SU-DHL-6 (cell line): ENCODE measurements around the gene PLCL1.

Experiments used
- H2AFZ ChIP-seq: fragments of 200-600 bp; sonication (generic); 2 replicates; pipeline ENCODE4 v1.6.1; 2014; ENCODE audit warnings: low read depth, mild to moderate bottlenecking, moderate library complexity, mixed read lengths, antibody characterized with exemption, low read length; ENCODE audit not compliant: severe bottlenecking
- H3F3A ChIP-seq: fragments of 200-600 bp; shearing (Covaris generic); 2 replicates; pipeline ENCODE4 v1.6.0; 2016; ENCODE audit warnings: antibody characterized with exemption, mild to moderate bottlenecking; ENCODE audit not compliant: insufficient read depth
- H3K27ac ChIP-seq: fragments of 200-600 bp; sonication (generic); 2 replicates; pipeline ENCODE4 v1.5.1; 2016; ENCODE audit warnings: low read depth, mild to moderate bottlenecking, low read length, moderate library complexity, mixed read lengths
- H3K27me3 ChIP-seq: fragments of 200-600 bp; sonication (generic), shearing (Covaris generic); 2 replicates; pipeline ENCODE4 v1.6.0; 2014; ENCODE audit warnings: mild to moderate bottlenecking, low read length
- H3K36me3 ChIP-seq: fragments of 200-600 bp; sonication (generic); 2 replicates; pipeline ENCODE4 v1.6.1; 2014; ENCODE audit warnings: mild to moderate bottlenecking, low read length, mixed read lengths
- H3K4me2 ChIP-seq: fragments of 300-600, 200-600 bp; shearing (Covaris generic), sonication (generic); 2 replicates; pipeline ENCODE4 v1.6.0; 2014; ENCODE audit warnings: low read length, low read depth, mild to moderate bottlenecking; ENCODE audit not compliant: poor library complexity, severe bottlenecking
- H3K4me3 ChIP-seq: fragments of 200-600 bp; sonication (generic); 2 replicates; pipeline ENCODE4 v1.5.1; 2014; ENCODE audit warnings: antibody characterized with exemption, low read length, mild to moderate bottlenecking, mixed read lengths; ENCODE audit not compliant: insufficient read depth, poor library complexity, severe bottlenecking
- H3K79me2 ChIP-seq: fragments of 200-600 bp; sonication (generic); 2 replicates; pipeline ENCODE4 v1.6.1; 2014; ENCODE audit warnings: mild to moderate bottlenecking, low read length, moderate library complexity; ENCODE audit not compliant: insufficient read depth
- H3K9ac ChIP-seq: fragments of 200-600 bp; sonication (generic); 2 replicates; pipeline ENCODE4 v1.7.0; 2014; ENCODE audit warnings: mild to moderate bottlenecking, low read length
- H3K9me2 ChIP-seq: fragments of 200-600 bp; sonication (generic); replicated peaks from 2 replicates; pipeline ENCODE4 v1.6.1; 2014; ENCODE audit warnings: low read length; ENCODE audit not compliant: insufficient read depth
- H3K9me3 ChIP-seq: fragments of 200-600 bp; sonication (generic); 2 replicates; pipeline ENCODE4 v1.6.1; 2014; ENCODE audit warnings: low read length, mixed read lengths; ENCODE audit not compliant: insufficient read depth
- H4K20me1 ChIP-seq: fragments of 200-600 bp; sonication (generic); 2 replicates; pipeline ENCODE4 v1.6.1; 2014; ENCODE audit warnings: low read depth, mild to moderate bottlenecking, antibody characterized with exemption, low read length, moderate library complexity, mixed read lengths
- CTCF ChIP-seq: fragments of 200-600 bp; sonication (generic); IDR thresholded peaks from one replicate; pipeline ENCODE4 v1.5.1; 2017; ENCODE audit warnings: antibody characterized with exemption, mild to moderate bottlenecking, low read length, moderate library complexity; ENCODE audit not compliant: insufficient read depth, poor library complexity, severe bottlenecking
- EZH2phosphoT487 ChIP-seq: fragments of 200-600 bp; sonication (generic), shearing (Covaris generic); conservative IDR thresholded peaks from 2 replicates; pipeline ENCODE4 v1.6.1; 2018; ENCODE audit warnings: mild to moderate bottlenecking, antibody characterized with exemption, low read length, moderate library complexity, mixed read lengths

PLCL1 gene

GRCh38 chr2:198101688-198102087 lies 297.3 kb downstream of the PLCL1 start:
- no peaks in the 10 kb centered on the region for H3K9me3 ChIP-seq
- H3K9ac ChIP-seq: no peak overlapping the region

GRCh38 chr2:198102120-198102519 lies 297.7 kb downstream of the PLCL1 start:
- Histone ChIP-seq H3K9me3 (no peaks in the 10 kb centered on the region), H3F3A (no peaks in the 10 kb centered on the region), H3K27ac (no peak overlapping the region), H3K36me3 (no peaks in the 10 kb centered on the region), H2AFZ (no peak overlapping the region), H4K20me1 (no peaks in the 10 kb centered on the region), H3K79me2 (no peaks in the 10 kb centered on the region), H3K4me2 (no peak overlapping the region), H3K4me3 (no peak overlapping the region), H3K9me2 (no peaks in the 10 kb centered on the region), H3K27me3 (no peaks in the 10 kb centered on the region), H3K9ac (no peak overlapping the region)
- no peak for TF ChIP-seq CTCF
- no peak for TF ChIP-seq EZH2phosphoT487

More at GRCh38 chr2:198101688-198102087, 297.3 kb downstream of the PLCL1 start:
- Histone ChIP-seq H3K79me2 (no peaks in the 10 kb centered on the region), H3K4me2 (no peak overlapping the region), H3K9me2 (no peaks in the 10 kb centered on the region), H3K4me3 (no peak overlapping the region), H3K36me3 (no peaks in the 10 kb centered on the region), H4K20me1 (no peaks in the 10 kb centered on the region), H2AFZ (no peak overlapping the region), H3K27ac (no peak overlapping the region), H3K27me3 (no peaks in the 10 kb centered on the region), H3F3A (no peaks in the 10 kb centered on the region)
- TF ChIP-seq EZH2phosphoT487 (no peak), CTCF (no peak)

GRCh38 chr2:198102856-198103255 lies 298.5 kb downstream of the PLCL1 start:
- Histone ChIP-seq H3K79me2 (no peaks in the 10 kb centered on the region), H3K9me3 (no peaks in the 10 kb centered on the region), H3K36me3 (no peaks in the 10 kb centered on the region), H3K4me3 (no peak overlapping the region), H3K9ac (no peak overlapping the region), H3K4me2 (no peak overlapping the region), H3K9me2 (no peaks in the 10 kb centered on the region), H4K20me1 (no peaks in the 10 kb centered on the region), H2AFZ (no peak overlapping the region), H3K27ac (no peak overlapping the region), H3K27me3 (no peaks in the 10 kb centered on the region), H3F3A (no peaks in the 10 kb centered on the region)
- TF ChIP-seq EZH2phosphoT487 (no peak), CTCF (no peak)
